NK-92 (cell line): ENCODE measurements around the gene PRKCB.
"Not testable (repeated sequence)": the region's sequence is repeated elsewhere in the genome, so short reads cannot be mapped to it uniquely, and the experiment has no call there.

Experiments
- DNase-seq: peaks from one replicate; lab custom pipeline; 2025; ENCODE audit not compliant: unreplicated experiment; lab: John Stamatoyannopoulos, UW

Gene PRKCB

DNA sequence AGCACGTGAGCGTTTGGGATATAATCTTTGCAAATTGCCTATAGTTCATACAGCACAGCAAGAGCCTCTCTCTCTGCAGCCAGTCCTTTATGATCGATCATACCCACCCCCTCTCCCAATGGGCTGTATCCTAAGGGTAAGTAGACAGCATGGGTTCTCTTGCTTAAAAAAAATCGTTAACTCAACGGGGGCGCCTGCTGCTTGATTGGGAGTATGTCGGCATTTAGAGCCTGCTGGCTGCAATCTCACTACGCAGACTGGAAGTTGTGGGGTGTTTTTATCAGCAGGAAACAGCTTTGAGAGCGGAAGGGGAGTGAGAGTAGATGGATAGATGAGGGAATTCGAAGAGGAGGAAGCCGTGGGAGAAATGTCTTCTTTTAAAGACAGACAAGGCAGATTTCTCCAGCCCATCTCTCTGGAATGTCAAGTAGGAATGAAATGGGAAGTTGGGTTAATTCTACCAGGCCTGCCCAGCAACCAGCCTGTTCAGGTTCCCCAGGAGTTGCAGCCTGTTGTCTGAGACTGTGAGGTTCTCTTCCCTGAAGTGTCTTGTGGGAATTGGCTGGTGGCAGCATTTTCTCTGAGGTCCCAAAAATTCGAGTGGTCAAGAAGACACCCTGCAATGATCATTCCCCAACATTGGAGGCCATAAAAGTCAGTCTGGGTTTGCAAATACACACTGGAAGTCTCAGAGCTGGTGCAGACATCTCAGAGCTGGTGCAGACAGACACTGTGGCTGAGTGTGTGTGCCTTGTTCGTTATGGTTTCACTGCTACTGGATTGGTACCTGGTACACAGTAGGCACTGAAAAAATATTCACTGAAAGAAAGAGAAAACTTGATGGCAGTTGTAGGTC is 65.6 kb downstream of the PRKCB start:
- DNase-seq = no peak

- no peak for DNase-seq
Observed at GRCh38 chr16:23902034-23902747, 66.4 kb downstream of the PRKCB start.

DNA sequence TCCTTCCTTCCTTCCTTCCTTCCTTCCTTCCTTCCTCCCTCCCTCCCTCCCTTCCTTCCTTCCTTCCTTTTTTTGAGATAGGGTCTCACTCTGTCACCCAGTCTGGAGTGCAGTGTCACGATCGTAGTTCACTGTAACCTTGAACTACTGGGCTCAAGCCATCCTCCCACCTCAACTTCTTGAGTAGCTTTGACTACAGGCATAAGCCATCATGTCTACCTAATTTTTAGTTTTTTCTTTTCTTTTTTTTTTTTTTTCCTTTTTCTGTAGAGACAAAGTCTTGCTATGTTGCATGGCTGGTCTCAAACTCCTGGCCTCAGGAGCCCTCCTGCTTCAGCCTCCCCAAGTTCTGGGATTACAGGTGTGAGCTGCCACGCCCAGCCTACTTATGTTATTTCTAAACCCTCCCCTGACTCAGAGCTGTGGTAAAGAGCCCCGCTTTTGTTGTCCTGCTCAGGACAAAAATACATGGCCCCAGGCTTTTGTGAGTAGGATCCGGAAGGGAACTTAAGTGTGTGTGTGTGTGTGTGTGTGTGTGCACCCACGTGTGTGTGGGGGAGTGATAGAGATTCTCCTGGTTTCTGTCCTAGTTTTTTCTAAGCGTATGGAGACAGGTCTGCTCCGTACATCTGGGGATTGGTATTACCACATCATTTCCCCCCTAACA is 67.1 kb downstream of the PRKCB start:
- no peak for DNase-seq

DNA sequence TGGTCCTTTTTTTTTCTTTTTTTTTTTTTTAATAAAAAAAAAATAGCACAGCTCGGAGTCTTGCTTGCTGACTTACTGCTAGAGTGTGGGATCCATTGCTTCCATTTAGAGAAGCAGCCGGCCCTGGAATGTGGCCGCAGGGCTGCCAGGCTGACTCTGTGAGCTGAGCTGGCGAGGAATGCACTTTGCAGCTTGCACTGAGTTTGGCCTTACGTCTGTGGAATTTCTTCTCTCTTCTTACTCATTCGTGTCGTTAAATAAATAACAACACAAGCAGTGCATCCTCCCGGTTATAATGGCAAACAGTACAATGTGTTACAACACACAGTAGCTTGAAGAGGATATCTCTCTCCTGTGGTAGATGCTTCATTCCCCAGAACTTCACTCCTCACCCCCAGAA is 69.2 kb downstream of the PRKCB start:
- DNase-seq = no peak

GRCh38 chr16:23907457-23907902 is 71.7 kb downstream of the PRKCB start:
- DNase-seq = no peak

DNA sequence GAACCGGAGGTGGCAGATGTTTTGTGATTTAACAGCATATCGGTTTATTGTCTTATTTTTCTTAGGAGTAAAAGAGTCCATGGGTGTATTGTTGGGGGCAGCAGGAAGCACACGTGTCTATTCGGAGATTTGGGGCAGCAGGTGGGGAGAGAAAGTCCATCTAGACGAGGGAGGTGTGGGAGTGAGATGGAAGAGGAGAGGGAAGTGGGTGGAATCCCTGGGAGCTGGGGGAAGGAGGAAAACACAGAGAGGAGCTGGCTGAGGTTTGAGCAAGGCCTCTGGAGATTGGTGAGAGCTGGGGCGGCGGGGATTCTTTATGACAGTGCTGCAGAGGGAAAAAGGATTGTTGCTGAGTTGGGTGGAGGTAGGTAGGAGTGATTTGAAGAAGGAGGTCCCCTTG is 72.1 kb downstream of the PRKCB start:
- DNase-seq = no peak

DNA sequence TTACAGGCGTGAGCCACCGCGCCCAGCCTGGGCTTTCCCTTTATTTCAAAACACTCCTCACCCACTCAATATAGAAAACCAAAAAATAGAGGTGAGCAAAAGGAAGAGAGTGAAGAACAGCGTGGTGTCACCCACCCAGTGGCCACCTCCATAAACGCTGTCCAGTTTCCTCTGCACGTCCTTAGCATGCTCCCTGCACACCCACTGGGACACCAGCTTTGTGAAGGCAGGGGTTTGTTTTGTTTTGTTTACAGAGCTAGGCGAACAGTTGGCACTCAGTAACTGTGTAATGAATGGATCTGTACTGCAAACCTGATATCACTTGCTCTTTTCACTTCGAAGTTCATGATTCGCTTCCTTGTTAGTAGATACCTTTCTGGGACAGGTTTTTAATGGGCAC is 73.0 kb downstream of the PRKCB start:
- DNase-seq = no peak

- no peak for DNase-seq
Observed at GRCh38 chr16:23909792-23910418, 74.1 kb downstream of the PRKCB start.

DNA sequence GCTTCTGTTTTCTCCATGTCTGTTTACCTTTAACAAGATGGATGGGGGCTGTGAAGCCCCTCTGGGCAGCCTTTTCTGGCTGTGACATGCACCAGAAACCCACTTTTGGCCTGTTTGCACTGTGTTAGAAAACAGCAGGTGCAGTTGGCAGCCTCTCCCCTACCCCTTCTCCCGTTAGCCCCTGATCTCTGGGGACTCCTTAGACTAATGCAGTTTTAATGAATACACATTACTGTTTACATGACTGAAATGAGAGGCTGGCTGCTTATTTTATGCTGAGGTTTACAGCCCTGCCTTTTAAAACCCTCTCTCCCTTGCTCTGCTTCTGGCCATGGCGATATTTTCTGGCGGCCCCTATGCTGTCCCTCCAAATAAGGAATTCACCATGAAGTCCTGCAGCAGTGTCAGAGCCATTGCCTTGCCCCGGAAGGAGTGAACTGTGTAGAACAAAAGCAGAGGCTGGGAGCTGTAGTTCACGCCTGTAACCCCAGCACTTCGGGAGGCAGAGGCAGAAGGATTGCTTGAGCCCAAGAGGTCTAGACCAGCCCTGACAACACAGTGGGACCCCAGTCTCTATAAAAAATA is 79.3 kb downstream of the PRKCB start:
- no peak for DNase-seq

- not testable (repeated sequence) for DNase-seq
Observed at GRCh38 chr16:23916552-23916951, 80.8 kb downstream of the PRKCB start.

DNA sequence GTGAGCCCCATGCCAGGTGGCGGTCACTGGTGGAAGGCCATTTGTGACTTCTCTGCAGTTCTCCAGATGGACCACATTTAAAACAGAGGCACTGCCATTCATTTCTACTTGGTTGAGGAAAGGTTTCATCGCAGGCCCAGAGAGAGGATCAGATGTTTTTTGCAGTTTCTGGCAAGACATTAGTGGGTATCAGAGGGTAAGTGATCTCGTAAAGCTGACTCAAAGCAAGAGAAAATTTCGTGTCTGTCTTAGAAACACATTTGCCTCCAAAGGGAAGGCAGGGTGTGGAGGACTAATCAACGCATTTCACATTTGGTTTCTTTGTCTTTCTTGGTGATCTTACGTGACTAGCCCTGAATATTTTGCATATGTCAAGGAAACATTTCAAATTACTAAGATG is 81.8 kb downstream of the PRKCB start:
- DNase-seq = no peak

GRCh38 chr16:23920446-23920845 is 84.7 kb downstream of the PRKCB start:
- no peak for DNase-seq

DNA sequence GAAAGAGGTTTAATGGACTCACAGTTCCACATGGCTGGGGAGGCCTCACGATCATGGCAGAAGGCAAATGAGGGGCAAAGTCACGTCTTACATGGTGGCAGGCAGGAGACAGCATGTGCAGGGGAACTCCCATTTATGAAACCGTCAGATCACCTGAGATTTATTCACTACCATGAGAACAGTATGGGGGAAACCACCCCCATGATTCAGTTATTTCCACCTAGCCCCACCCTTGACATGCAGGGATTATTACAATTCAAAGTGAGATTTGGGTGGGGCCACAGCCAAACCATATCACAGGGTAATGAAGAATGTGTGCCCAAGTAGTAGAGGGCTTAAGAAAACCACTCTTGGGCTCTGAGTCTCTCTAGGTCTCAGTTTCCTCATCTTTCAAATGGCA is 85.1 kb downstream of the PRKCB start:
- DNase-seq = no peak

- DNase-seq = no peak
Observed at GRCh38 chr16:23922406-23922805, 86.6 kb downstream of the PRKCB start.

DNA sequence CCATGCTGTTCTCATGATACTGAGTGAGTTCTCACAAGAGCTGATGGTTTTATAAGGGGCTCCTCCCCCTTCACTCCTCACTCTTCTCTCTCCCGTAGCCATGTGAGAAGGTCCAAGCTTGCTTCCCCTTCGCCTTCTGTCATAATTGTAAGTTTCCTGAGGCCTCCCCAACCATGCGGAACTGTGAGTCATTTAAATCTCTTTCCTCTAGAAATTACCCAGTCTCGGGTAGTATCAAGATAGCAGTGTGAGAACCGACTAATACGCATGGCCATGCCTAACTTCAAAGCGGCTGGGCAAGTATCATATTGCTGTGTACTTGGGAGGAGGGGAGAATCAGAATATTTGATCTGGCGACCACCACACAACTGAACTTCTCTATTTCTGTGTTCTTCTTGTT is 88.3 kb downstream of the PRKCB start:
- DNase-seq = no peak

- DNase-seq = no peak
Observed at GRCh38 chr16:23927796-23928195, 92.0 kb downstream of the PRKCB start.

GRCh38 chr16:23929237-23929636 is 93.5 kb downstream of the PRKCB start:
- DNase-seq = no peak

DNA sequence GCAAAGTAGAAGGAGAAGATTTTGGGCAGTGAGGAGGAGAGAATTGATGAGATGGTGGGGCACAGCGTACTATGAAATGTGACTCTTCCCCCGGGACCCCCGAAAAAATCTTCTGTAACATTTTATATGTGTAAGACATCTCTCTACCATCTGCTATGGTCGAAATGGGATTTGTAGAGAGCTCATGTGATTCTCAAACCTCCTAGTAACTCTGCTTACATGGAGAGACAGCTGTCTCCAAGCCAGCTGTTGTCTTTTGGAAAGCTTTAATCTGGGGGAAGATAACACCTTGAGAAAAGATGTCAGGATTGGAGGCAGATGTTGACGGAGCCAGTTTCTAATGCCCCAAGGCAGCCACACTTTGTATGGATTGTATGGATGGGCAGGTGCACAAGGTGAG is 94.1 kb downstream of the PRKCB start:
- DNase-seq = no peak

DNA sequence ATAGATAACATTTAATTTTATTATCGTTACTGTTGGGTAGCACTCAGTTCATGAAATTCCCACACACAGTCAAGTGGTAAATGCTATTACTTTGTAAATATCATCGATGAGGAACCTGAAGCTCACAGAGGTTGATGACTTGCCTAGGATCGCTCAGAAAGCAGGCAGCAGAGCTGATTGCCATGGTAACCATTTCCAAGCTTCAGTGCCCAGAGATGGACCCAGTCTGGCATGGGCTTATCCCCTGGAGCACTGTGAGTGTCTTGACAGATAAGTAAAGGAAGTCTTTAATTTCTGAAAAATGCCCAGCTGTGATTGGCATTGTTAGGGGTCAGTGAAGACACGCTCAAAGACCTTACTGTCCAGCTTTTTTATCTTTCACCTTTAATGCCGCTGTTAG is 95.0 kb downstream of the PRKCB start:
- DNase-seq = no peak

GRCh38 chr16:23931199-23931598 is 95.4 kb downstream of the PRKCB start:
- DNase-seq = no peak

- DNase-seq = not testable (repeated sequence)
Observed at GRCh38 chr16:23933650-23934049, 97.9 kb downstream of the PRKCB start.
